ENCODE results near the gene ANO3.

Gene ANO3

DNA sequence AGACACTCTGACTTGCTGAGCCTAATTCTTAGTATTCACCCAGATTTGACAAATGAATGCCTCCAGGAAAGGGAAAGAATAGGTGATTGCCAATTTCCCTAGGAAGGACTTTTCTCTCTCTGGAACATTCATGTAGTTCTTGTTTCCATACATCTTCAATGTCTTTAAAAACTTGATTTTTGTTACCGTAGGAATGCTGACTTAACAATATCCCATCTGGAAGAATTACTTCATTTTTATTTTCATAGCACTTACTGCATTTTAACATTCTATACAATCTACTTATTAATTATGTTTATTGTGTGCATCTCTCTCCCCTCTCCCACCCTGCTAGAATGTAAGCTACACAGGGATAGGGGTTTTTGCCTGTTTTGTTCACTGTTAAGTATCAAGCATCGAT lies 323.4 kb downstream of the ANO3 start:
- H3K36me3 ChIP-seq (replicated peaks), result no peaks in the 10 kb centered on the region
- H3K4me3 ChIP-seq, result no peak overlapping the region
- peaks cover 25% of the 10 kb centered on the region for H3K27me3 ChIP-seq (ENCODE audit: low read depth)
- H3K9me3 ChIP-seq, result no peaks in the 10 kb centered on the region
- in situ Hi-C loops (cut with MboI; ENCODE audit: low sequenced_read_pairs), result no loop called here
- DNase-seq (ENCODE audit: low spot score in 2 of 2), result no peak
- no peaks in the 10 kb centered on the region for H3K4me1 ChIP-seq

GRCh38 chr11:26662916-26663315 lies 331.0 kb downstream of the ANO3 start:
- no peaks in the 10 kb centered on the region for H3K36me3 ChIP-seq (replicated peaks)
- no peaks in the 10 kb centered on the region for H3K4me1 ChIP-seq
- in situ Hi-C loops (cut with MboI; ENCODE audit: low sequenced_read_pairs), result no loop called here
- H3K27me3 ChIP-seq (ENCODE audit: low read depth), result no peaks in the 10 kb centered on the region
- no peak overlapping the region for H3K4me3 ChIP-seq
- H3K9me3 ChIP-seq, result no peaks in the 10 kb centered on the region
- DNase-seq (ENCODE audit: low spot score in 2 of 2), result no peak

DNA sequence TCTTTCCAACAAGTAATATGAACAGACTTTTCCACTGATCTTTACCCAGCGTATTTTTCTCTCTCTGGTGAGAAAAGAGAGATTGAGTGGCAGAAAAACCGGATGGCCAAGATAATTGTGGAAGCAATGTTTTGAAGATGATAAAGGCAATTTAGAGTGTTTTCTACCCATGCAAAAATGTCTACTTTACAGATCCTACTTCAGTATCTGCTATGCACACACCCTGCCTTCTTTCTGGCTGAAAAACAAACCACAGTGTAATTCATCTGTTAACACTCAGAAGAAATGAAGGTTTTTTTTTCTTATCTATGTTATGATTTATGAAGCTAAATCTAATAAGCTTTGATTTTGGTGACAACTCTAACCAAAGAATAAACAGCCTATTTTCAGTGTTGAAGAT lies 333.1 kb downstream of the ANO3 start:
- no peak for DNase-seq (ENCODE audit: low spot score in 2 of 2)
- in situ Hi-C loops (cut with MboI; ENCODE audit: low sequenced_read_pairs), result no loop called here

DNA sequence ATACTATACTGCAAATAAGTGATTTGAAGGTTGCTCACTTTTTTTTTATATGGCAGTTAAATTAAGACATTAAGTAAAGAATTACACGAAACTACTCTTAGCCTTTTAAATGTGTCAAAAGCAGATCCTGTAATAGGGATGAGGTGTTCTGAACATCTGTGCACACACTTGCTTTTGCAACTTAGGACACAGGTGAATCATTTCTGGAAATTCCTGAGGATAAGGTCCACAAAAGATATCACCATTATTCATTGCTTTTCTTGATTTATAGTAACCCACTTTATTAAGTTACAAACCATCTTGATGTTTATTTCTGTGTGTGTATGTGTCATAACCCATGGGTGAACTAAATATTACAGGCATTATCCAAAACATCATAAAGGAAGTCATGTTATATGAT lies 334.0 kb downstream of the ANO3 start:
- no peaks in the 10 kb centered on the region for H3K36me3 ChIP-seq (replicated peaks)
- no peak overlapping the region for H3K4me3 ChIP-seq
- H3K27me3 ChIP-seq (ENCODE audit: low read depth), result no peaks in the 10 kb centered on the region
- no peak for DNase-seq (ENCODE audit: low spot score in 2 of 2)
- in situ Hi-C loops (cut with MboI; ENCODE audit: low sequenced_read_pairs), result no loop called here
- no peaks in the 10 kb centered on the region for H3K9me3 ChIP-seq
- H3K4me1 ChIP-seq, result no peaks in the 10 kb centered on the region

More for the DNA sequence above, 333.1 kb downstream of the ANO3 start:
- H3K4me1 ChIP-seq, result no peaks in the 10 kb centered on the region
- H3K27me3 ChIP-seq (ENCODE audit: low read depth), result no peaks in the 10 kb centered on the region
- H3K9me3 ChIP-seq, result no peaks in the 10 kb centered on the region
- no peak overlapping the region for H3K4me3 ChIP-seq
- H3K36me3 ChIP-seq (replicated peaks), result no peaks in the 10 kb centered on the region

DNA sequence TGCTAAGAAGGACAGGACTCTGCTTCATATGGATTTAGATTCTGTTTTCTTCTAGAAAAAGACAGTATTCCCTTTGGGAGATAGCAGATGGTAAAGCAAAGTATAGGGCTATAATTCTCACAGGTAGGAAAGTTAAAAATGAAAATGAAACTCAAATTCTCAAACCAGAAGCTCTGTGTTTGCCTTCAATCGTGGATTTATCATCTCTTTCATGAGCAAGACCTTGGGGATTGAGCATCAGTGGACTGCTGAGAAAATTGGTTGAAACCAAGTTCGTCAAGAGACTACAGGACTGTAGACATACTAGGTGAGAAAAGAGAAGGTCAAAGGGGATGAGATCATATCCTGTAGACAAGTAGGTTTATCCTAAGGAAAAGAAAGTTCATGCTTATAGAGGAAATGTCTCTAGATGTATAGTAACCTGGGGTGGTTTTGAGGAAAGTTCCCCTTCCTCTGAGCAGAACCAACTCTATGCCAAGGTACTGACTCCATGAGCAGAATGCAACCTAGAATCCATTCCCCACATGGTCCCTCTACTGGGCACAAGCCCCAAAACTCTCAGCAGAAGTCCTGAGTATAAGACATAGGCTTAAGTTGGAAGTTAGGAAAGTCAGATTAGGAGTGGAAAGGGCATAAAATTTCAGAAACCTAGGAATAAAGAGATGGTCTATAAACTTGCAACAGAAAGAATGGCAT lies 343.5 kb downstream of the ANO3 start:
- no peak for DNase-seq (ENCODE audit: low spot score in 2 of 2)
- Histone ChIP-seq H3K36me3 (replicated peaks) (no peaks in the 10 kb centered on the region), H3K27me3 (ENCODE audit: low read depth) (no peaks in the 10 kb centered on the region), H3K4me3 (no peak overlapping the region), H3K4me1 (no peaks in the 10 kb centered on the region), H3K9me3 (no peaks in the 10 kb centered on the region)
- in situ Hi-C loops (cut with MboI; ENCODE audit: low sequenced_read_pairs), result no loop called here

GRCh38 chr11:26676641-26677040 lies 344.7 kb downstream of the ANO3 start:
- H3K4me3 ChIP-seq, result no peak overlapping the region
- no peak for DNase-seq (ENCODE audit: low spot score in 2 of 2)
- no peaks in the 10 kb centered on the region for H3K4me1 ChIP-seq
- H3K27me3 ChIP-seq (ENCODE audit: low read depth), result no peaks in the 10 kb centered on the region
- in situ Hi-C loops (cut with MboI; ENCODE audit: low sequenced_read_pairs), result no loop called here
- no peaks in the 10 kb centered on the region for H3K9me3 ChIP-seq
- no peaks in the 10 kb centered on the region for H3K36me3 ChIP-seq (replicated peaks)

DNA sequence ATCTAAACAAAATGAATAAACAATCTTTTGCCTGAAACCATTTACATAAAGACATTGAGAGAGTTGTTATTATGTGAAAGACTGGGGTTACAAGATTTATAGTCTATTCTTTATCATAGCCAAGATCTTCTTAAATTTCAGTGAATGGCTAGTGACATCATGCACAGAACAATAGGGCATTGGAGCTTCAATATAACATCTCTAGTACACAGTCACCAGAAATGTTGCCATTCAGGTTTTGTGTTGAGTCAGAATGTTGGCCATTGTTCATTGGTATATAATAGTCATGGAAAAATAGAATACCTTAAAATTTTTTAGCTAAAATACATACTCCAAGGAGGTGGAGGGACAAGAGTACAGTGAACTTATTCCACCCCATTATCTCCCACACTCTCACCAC lies 345.6 kb downstream of the ANO3 start:
- in situ Hi-C loops (cut with MboI; ENCODE audit: low sequenced_read_pairs), result no loop called here

DNA sequence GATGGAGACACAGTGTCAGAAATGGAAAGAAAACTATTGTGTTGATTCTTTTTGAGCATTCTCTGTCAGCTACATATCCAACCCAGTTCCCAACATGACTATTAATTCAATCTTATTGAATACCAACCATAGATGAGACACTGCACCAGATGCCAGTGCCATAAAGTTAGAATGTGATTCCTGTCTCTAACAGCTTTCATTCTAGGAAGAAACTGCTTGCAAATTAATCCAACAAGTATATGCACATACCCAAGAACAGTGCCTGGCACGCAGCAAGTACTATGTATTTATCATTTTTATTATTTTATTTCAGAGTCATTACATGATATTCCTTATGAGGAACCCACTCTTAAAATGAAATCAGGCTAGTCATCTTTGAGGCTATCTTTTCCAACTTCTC lies 355.4 kb downstream of the ANO3 start:
- Histone ChIP-seq H3K9me3 (no peaks in the 10 kb centered on the region), H3K4me1 (no peaks in the 10 kb centered on the region)

More for the DNA sequence above, 345.6 kb downstream of the ANO3 start:
- Histone ChIP-seq H3K27me3 (ENCODE audit: low read depth) (no peaks in the 10 kb centered on the region), H3K36me3 (replicated peaks) (no peaks in the 10 kb centered on the region), H3K9me3 (no peaks in the 10 kb centered on the region), H3K4me3 (no peak overlapping the region), H3K4me1 (no peaks in the 10 kb centered on the region)
- no peak for DNase-seq (ENCODE audit: low spot score in 2 of 2)

DNA sequence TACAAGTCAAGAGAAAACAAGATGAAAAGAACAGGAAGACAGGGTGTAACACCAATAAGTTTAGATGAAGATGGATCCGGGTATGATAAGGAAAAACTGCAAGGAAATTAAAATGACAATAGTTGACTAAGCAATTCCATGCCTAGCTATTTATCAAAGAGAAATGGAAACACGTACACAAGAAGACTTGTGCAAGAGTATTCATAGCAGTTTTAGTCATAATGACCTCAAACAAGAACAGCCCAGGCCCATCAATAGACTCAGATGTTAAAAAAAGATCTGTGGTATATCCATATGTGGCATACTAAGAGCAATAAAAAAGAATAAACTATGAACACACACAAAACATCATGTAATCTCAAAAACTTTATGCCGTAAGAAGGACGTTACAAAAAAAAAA lies 356.8 kb downstream of the ANO3 start:
- H3K9me3 ChIP-seq, result no peaks in the 10 kb centered on the region
- no peak for DNase-seq (ENCODE audit: low spot score in 2 of 2)
- H3K4me3 ChIP-seq, result no peak overlapping the region
- H3K4me1 ChIP-seq, result no peaks in the 10 kb centered on the region
- no peaks in the 10 kb centered on the region for H3K27me3 ChIP-seq (ENCODE audit: low read depth)
- H3K36me3 ChIP-seq (replicated peaks), result no peaks in the 10 kb centered on the region
- in situ Hi-C loops (cut with MboI; ENCODE audit: low sequenced_read_pairs), result no loop called here

More for the DNA sequence above, 355.4 kb downstream of the ANO3 start:
- in situ Hi-C loops (cut with MboI; ENCODE audit: low sequenced_read_pairs), result no loop called here
- Histone ChIP-seq H3K4me3 (no peak overlapping the region), H3K27me3 (ENCODE audit: low read depth) (no peaks in the 10 kb centered on the region), H3K36me3 (replicated peaks) (no peaks in the 10 kb centered on the region)
- no peak for DNase-seq (ENCODE audit: low spot score in 2 of 2)

DNA sequence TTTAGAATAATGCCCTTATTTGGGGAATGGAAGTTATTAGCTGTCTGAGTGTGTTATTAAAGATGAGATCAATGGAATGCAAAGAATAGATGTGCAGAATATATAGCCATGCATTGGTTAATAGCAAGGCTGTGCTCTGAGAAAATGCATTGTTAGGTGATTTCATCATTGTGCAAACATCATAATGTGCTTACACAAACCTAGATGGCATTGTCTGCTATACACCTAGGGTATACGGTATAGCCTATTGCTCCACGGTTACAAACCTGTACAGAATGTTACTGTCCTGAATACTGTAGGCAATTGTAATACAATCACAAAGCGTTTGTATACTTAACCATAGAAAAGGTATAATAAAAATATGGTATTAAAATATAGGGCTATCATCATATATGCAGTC lies 364.4 kb downstream of the ANO3 start:
- no peak for DNase-seq (ENCODE audit: low spot score in 2 of 2)
- in situ Hi-C loops (cut with MboI; ENCODE audit: low sequenced_read_pairs), result no loop called here
- H3K27me3 ChIP-seq (ENCODE audit: low read depth), result no peaks in the 10 kb centered on the region
- H3K4me1 ChIP-seq, result no peaks in the 10 kb centered on the region
- no peaks in the 10 kb centered on the region for H3K36me3 ChIP-seq (replicated peaks)
- no peak overlapping the region for H3K4me3 ChIP-seq
- no peaks in the 10 kb centered on the region for H3K9me3 ChIP-seq

DNA sequence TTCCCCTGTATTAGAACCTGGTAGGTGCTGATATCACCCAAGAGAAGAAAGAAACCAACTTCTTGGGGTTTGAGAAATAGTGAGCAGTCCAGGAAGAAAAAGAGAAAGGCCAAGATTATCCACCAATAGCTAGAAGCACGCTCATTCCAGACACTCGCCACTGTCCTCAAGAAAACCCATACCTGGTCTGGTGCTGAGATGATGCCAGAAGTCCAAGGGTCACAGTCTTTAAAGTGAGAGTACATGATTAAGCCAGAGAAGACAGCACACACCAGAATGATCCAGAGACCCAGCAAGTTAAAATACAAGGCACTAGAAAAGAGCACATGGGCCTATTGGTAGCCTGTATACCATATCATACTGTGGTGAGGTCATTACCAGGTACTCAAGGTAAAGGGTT lies 366.3 kb downstream of the ANO3 start:
- H3K27me3 ChIP-seq (ENCODE audit: low read depth), result no peaks in the 10 kb centered on the region
- H3K4me3 ChIP-seq, result no peak overlapping the region
- no peaks in the 10 kb centered on the region for H3K4me1 ChIP-seq
- DNase-seq (ENCODE audit: low spot score in 2 of 2), result no peak
- in situ Hi-C loops (cut with MboI; ENCODE audit: low sequenced_read_pairs), result no loop called here
- H3K36me3 ChIP-seq (replicated peaks), result no peaks in the 10 kb centered on the region
- H3K9me3 ChIP-seq, result no peaks in the 10 kb centered on the region

GRCh38 chr11:26700574-26701235 lies 368.8 kb downstream of the ANO3 start:
- in situ Hi-C loops (cut with MboI; ENCODE audit: low sequenced_read_pairs), result no loop called here
- Histone ChIP-seq H3K4me3 (no peak overlapping the region), H3K4me1 (no peaks in the 10 kb centered on the region; the same call in 1 of the 2 replicates), H3K36me3 (replicated peaks) (no peaks in the 10 kb centered on the region), H3K27me3 (ENCODE audit: low read depth) (no peaks in the 10 kb centered on the region), H3K9me3 (no peaks in the 10 kb centered on the region)
- no peak for DNase-seq (ENCODE audit: low spot score in 2 of 2)

- H3K27me3 ChIP-seq (ENCODE audit: low read depth), result no peaks in the 10 kb centered on the region
Measured at GRCh38 chr11:26702406-26702805, 370.5 kb downstream of the ANO3 start.

GRCh38 chr11:26703411-26704191 lies 371.7 kb downstream of the ANO3 start:
- no peak overlapping the region for H3K4me3 ChIP-seq
- no peaks in the 10 kb centered on the region; the same call in 1 of the 2 replicates for H3K4me1 ChIP-seq
- no peak for DNase-seq (ENCODE audit: low spot score in 2 of 2)
- no peaks in the 10 kb centered on the region for H3K27me3 ChIP-seq (ENCODE audit: low read depth)
- in situ Hi-C loops (cut with MboI; ENCODE audit: low sequenced_read_pairs), result no loop called here
- no peaks in the 10 kb centered on the region for H3K36me3 ChIP-seq (replicated peaks)
- no peaks in the 10 kb centered on the region for H3K9me3 ChIP-seq

More at GRCh38 chr11:26702406-26702805, 370.5 kb downstream of the ANO3 start:
- no peak overlapping the region for H3K4me3 ChIP-seq
- in situ Hi-C loops (cut with MboI; ENCODE audit: low sequenced_read_pairs), result no loop called here
- DNase-seq (ENCODE audit: low spot score in 2 of 2), result no peak
- no peaks in the 10 kb centered on the region for H3K36me3 ChIP-seq (replicated peaks)
- no peaks in the 10 kb centered on the region; the same call in 1 of the 2 replicates for H3K4me1 ChIP-seq
- no peaks in the 10 kb centered on the region for H3K9me3 ChIP-seq

Measured in HAP-1 (cell line).